Measurements from ENCODE around the gene IL1R1. TPM values are rescaled to one million over a fixed set of nuclear protein-coding genes. Genes with fewer than 3 reads are reported as not detected.

Gene IL1R1
- total and polyA plus RNA-seq, 2 donors (not counting 1 experiment from before 2014, with no cell fraction given) = 110 to 232 TPM

- H3K4me1 ChIP-seq (ENCODE audit: control insufficient read depth, extremely low read depth, insufficient read depth, low read length) = no peaks in the 10 kb centered on the region
- H3K9ac ChIP-seq (ENCODE audit: insufficient read depth, low read length) = no peak overlapping the region
- peaks cover 12% of the 10 kb centered on the region for H3K36me3 ChIP-seq (ENCODE audit: control insufficient read depth, insufficient read depth, low read length)
- TF ChIP-seq CTCF (conservative IDR thresholded peaks at IDR 0.05 in 1 of 2, IDR thresholded peaks at IDR 0.05 in 1 of 2; ENCODE audit: low read depth in 1 of 2, low read length in 2 of 2) = no peak
- TF ChIP-seq EZH2 (IDR thresholded peaks at IDR 0.05; ENCODE audit: low read length, missing control alignments) = no peak
- H3K79me2 ChIP-seq (ENCODE audit: control insufficient read depth, insufficient read depth, low read length) = no peaks in the 10 kb centered on the region
- no peaks in the 10 kb centered on the region for H3K27me3 ChIP-seq (ENCODE audit: control insufficient read depth, insufficient read depth, low read length)
- no peaks in the 10 kb centered on the region for H4K20me1 ChIP-seq (ENCODE audit: control insufficient read depth, extremely low read depth, insufficient read depth, low read length)
- no peak overlapping the region for H3K4me3 ChIP-seq (replicated peaks in 1 of 4; ENCODE audit: control extremely low read depth in 1 of 4, insufficient read depth in 1 of 4, low read depth in 3 of 4, low read length in 4 of 4)
- H2AFZ ChIP-seq (ENCODE audit: low read length) = no peak overlapping the region
- H3K4me2 ChIP-seq (ENCODE audit: extremely low read depth, insufficient read depth, low read length) = no peak overlapping the region
- H3K9me3 ChIP-seq (ENCODE audit: control insufficient read depth, insufficient read depth, low read depth, low read length) = no peaks in the 10 kb centered on the region
- no peak for DNase-seq (ENCODE audit: low read depth in 2 of 2)
- no peak overlapping the region for H3K27ac ChIP-seq (ENCODE audit: insufficient read depth, low read length)
Observed at GRCh38 chr2:102176172-102176571, 33.6 kb downstream of the IL1R1 start.

GRCh38 chr2:102177814-102178478 is 35.4 kb downstream of the IL1R1 start:
- no peak overlapping the region for H3K27ac ChIP-seq (ENCODE audit: insufficient read depth, low read length)
- H4K20me1 ChIP-seq (ENCODE audit: control insufficient read depth, extremely low read depth, insufficient read depth, low read length) = no peaks in the 10 kb centered on the region
- no peaks in the 10 kb centered on the region for H3K9me3 ChIP-seq (ENCODE audit: control insufficient read depth, insufficient read depth, low read depth, low read length)
- H3K4me1 ChIP-seq (ENCODE audit: control insufficient read depth, extremely low read depth, insufficient read depth, low read length) = no peaks in the 10 kb centered on the region
- no peak overlapping the region for H3K4me3 ChIP-seq (replicated peaks in 1 of 4; ENCODE audit: control extremely low read depth in 1 of 4, insufficient read depth in 1 of 4, low read depth in 3 of 4, low read length in 4 of 4)
- H3K79me2 ChIP-seq (ENCODE audit: control insufficient read depth, insufficient read depth, low read length) = no peaks in the 10 kb centered on the region
- H3K9ac ChIP-seq (ENCODE audit: insufficient read depth, low read length) = no peak overlapping the region
- H3K27me3 ChIP-seq (ENCODE audit: control insufficient read depth, insufficient read depth, low read length) = no peaks in the 10 kb centered on the region
- no peak overlapping the region for H3K4me2 ChIP-seq (ENCODE audit: extremely low read depth, insufficient read depth, low read length)
- TF ChIP-seq CTCF (conservative IDR thresholded peaks at IDR 0.05 in 1 of 2, IDR thresholded peaks at IDR 0.05 in 1 of 2; ENCODE audit: low read depth in 1 of 2, low read length in 2 of 2) (no peak), EZH2 (IDR thresholded peaks at IDR 0.05; ENCODE audit: low read length, missing control alignments) (no peak)
- peaks cover 12% of the 10 kb centered on the region for H3K36me3 ChIP-seq (ENCODE audit: control insufficient read depth, insufficient read depth, low read length)
- no peak for DNase-seq (ENCODE audit: low read depth in 2 of 2)
- H2AFZ ChIP-seq (ENCODE audit: low read length) = no peak overlapping the region

GRCh38 chr2:102179061-102179460 is 36.5 kb downstream of the IL1R1 start:
- no peaks in the 10 kb centered on the region for H3K4me1 ChIP-seq (ENCODE audit: control insufficient read depth, extremely low read depth, insufficient read depth, low read length)
- no peaks in the 10 kb centered on the region for H3K79me2 ChIP-seq (ENCODE audit: control insufficient read depth, insufficient read depth, low read length)
- no peak overlapping the region for H2AFZ ChIP-seq (ENCODE audit: low read length)
- no peak overlapping the region for H3K9ac ChIP-seq (ENCODE audit: insufficient read depth, low read length)
- no peaks in the 10 kb centered on the region for H3K9me3 ChIP-seq (ENCODE audit: control insufficient read depth, insufficient read depth, low read depth, low read length)
- H3K4me3 ChIP-seq (replicated peaks in 1 of 4; ENCODE audit: control extremely low read depth in 1 of 4, insufficient read depth in 1 of 4, low read depth in 3 of 4, low read length in 4 of 4) = no peak overlapping the region
- DNase-seq (ENCODE audit: low read depth in 2 of 2) = no peak
- no peak overlapping the region for H3K4me2 ChIP-seq (ENCODE audit: extremely low read depth, insufficient read depth, low read length)
- no peak overlapping the region for H3K27ac ChIP-seq (ENCODE audit: insufficient read depth, low read length)
- TF ChIP-seq CTCF (conservative IDR thresholded peaks at IDR 0.05 in 1 of 2, IDR thresholded peaks at IDR 0.05 in 1 of 2; ENCODE audit: low read depth in 1 of 2, low read length in 2 of 2) (no peak), EZH2 (IDR thresholded peaks at IDR 0.05; ENCODE audit: low read length, missing control alignments) (no peak)
- H3K27me3 ChIP-seq (ENCODE audit: control insufficient read depth, insufficient read depth, low read length) = no peaks in the 10 kb centered on the region
- H3K36me3 ChIP-seq (ENCODE audit: control insufficient read depth, insufficient read depth, low read length) = peaks cover 10% of the 10 kb centered on the region
- H4K20me1 ChIP-seq (ENCODE audit: control insufficient read depth, extremely low read depth, insufficient read depth, low read length) = no peaks in the 10 kb centered on the region

All from fibroblast of lung (primary cell).